HuH-7.5 (cell line): ENCODE results near the gene LAMTOR1.

Source experiments
- DNase-seq: peaks from one replicate; pipeline ENCODE4 v3.0.0; 2011; ENCODE audit warnings: low spot score

The LAMTOR1 gene

GRCh38 chr11:72119198-72119597, 16.1 kb upstream of the LAMTOR1 start:
- DNase-seq, result no peak

DNA sequence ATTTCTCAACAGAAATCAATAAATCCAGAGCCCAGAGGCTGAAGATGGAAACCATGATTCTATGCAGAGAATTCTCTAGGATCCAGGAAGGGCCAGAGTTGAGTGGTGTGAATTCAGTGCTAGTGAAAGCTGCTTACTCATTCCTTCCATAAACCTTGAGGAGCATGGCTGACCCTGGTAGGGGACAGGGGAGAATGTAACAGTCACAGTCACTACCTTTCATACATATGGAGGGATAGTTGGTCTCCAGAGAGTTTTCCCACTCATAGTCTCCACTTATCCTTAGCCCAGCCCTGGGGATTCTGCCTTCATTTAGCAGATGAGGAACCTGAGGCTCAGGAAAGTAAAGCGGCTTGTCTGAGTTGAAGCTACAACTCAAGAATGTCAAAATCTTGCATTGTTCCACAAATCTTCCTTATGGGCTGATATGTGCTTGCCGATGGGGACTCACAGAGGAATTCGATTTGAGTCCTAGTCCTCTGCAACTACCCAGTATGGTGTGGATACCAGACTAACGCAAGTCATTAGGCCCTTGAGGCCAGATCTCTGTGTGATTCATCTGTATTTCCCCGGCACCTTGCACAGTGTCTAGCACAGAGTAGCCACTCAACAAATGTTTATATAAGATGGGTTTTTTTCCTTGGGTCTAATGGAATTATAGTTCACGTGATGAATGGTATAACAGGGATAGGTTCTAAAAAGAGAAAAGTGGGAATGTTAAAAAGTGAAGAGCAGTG, 13.1 kb upstream of the LAMTOR1 start:
- DNase-seq, result no peak

DNA sequence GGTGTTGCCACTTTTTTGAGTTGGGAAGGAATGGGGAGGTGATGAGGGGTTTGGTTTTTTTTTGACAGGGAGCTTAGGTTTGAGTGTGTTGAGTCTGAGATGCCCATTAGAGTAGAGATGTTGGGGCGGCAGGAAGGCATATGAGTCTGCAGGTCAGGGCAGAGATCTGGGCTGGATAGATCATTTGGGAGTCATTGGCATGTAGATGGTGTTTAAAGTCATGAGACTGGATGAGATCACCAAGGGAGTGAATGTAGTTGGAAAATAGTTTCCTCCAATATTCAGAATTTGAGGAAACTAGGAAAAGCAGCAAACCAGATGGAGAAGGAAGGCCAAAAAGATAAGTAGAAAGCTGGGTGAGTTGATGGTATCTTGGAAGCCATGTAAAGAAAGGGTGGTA, 11.5 kb upstream of the LAMTOR1 start:
- no peak for DNase-seq

DNA sequence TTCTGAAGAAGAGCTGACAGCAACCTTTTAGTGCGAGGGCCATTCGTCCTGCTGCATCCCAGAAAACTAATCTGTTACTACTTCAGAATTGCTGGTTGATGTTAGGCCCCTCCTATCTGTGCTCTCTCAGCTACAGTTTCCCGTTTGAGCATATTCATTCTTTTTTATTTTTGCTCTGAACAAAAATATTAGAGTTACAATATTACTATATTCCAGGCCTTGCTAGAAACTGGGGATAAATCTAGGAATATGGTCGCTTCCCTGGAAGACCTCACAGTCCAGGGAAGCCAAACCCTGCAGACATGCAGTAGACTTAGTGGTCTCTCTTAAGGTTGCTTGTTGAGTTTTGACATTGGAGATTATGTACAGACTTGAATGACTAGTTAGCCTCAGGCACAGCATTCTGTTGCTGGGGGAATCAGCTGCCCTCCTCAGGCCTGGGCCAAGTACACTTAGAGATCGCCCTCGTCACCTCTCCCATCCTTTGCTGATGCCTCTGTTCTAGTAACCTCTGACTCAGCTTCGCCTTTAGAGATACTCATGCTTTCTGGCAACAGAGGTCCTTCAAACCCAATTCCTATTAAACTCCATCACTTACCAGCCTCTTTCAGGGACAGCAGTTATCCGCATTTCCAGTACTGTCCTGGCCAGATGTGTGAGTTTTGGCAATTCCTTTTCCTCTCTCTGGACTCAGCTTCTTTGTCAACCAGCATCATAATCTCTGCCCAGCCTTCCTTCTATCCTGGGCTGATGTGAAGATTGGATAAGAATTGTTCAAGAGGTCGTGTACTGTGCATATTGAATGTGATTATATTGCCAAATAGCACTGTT, 10.1 kb upstream of the LAMTOR1 start:
- DNase-seq, result no peak

DNA sequence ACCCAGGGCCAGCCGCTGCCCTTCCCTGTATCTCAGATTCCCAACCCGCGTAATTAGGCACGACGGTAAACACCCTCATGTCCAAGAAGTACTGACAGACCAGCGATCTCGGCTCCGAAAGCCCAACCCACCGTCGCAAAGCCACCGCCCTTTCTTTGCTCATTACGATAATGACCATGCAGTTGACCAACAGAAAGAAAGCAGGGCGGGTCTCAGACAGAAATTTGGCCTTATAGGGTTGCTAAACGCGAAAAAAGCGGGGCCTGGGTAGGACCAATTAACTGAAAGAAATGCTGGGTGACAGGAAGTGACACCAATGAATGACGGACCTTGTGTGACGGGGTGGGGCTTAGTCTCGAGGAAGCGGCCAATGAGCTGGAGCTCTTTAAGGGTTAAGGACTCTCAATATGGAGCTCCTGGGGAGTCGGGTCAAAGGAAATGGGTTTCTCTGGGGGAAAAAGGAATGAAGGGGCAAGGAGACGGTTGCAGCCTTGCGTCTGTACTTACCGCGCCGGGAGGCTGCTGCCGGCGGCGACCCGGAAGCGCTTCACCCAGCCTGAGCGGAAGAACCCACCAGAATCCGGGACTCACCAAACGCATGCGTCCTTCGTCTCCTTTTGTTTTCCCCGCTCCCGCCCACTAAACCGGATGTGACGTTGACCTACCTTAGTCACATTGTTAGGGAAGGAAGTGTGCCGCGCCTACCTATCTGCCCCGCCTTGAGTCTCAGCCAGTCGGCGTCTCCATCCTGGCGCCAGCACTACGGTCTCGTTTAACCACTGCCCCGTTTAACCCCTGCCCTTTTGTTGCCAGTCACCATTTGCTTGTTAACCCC, 9.3 kb upstream of the LAMTOR1 start, which contains the start of gene ANAPC15:
TSS of gene ANAPC15 (minus strand) at position 553 of the 835 bp plus-strand sequence. CDS start 1,419 bp downstream, outside the sequence.
- peak; percentile 72 for DNase-seq

DNA sequence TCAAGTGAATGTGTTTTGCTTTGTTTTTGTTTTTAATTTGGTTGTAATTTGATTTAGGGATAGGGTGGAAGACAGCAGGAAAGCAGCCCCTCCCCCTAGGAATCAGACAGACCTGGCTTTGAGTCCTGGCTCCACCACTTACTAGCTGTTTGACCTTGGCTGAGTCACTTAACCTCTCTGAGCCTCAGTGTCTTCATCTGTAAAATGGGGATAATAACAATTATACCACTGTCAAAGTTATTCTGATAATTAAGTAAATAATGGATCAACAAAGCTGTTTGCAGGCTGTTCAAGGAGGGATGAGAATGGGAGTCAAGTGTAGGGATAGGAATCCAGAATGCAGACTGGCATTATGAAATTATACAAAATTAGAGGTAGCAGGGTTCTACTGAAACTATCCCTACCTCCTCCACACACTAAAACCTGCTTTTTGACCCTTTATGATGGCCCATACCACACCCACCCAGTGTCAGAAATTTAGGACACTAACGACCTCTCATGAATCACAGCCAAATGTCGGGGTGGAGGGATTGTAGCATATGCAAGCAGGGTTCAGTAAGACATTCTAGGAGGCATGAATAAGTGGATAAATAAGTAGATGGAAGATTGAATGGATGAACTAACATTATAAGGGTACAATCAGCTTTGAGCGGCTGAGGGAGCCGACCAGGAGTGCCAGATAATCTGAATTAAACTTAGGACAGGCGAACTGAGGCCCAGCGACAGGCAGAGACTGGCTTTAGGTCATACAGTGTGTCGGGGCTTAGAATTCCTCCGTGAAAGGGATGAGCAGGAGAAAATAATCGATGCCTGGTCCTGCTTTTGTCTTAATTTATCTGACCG, 8.4 kb upstream of the LAMTOR1 start:
- no peak for DNase-seq

DNA sequence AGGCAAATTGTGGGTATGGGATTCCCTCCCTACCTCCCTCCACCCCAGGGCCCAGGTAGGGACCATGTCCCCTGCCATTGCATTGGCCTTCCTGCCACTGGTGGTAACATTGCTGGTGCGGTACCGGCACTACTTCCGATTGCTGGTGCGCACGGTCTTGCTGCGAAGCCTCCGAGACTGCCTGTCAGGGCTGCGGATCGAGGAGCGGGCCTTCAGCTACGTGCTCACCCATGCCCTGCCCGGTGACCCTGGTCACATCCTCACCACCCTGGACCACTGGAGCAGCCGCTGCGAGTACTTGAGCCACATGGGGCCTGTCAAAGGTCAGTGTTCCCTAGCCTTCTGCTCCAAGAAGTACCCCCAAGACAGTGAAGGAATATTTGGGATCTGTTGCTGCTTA, 2.8 kb upstream of the LAMTOR1 start, which contains the start of gene TOMT:
TSS of gene TOMT (plus strand) at position 37 of the 400 bp plus-strand sequence. CDS start at position 65, 28 bp downstream.
- DNase-seq, result no peak

DNA sequence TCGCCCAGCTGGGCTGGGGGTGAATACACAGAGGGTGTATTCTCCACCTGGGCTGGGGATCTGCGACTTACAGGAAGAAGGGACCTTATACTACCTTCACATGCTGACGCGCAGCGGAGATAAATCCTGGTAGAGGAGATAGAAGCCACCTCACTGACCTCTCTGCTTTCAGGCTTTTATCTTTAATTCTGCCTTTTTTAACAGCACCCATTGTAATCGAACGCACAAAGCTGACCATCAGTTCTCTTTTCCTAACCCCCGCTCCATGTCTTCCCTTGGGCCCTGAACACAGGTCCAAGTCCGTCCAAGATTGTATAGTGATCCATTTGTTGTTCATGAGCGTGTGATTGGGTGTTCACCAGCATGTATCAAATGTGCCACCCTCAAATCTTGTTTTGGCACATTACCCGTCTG, 664 bp upstream of the LAMTOR1 start:
- no peak for DNase-seq

DNA sequence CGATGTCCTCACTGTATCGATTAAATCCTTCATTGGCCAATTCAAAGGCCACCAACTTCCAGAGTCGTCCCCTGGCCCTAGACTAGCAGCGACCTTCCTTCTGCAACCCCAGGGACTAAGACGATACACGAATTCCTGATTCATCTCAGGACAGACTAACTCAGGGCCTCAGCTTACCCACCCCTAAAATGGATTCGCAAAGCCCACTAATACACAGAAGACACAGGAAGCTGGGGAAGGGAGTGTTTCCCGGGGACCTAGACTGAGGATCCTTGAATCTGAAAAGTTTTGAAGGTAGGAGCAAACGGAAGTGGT, 509 bp downstream of the LAMTOR1 start:
- no peak for DNase-seq

DNA sequence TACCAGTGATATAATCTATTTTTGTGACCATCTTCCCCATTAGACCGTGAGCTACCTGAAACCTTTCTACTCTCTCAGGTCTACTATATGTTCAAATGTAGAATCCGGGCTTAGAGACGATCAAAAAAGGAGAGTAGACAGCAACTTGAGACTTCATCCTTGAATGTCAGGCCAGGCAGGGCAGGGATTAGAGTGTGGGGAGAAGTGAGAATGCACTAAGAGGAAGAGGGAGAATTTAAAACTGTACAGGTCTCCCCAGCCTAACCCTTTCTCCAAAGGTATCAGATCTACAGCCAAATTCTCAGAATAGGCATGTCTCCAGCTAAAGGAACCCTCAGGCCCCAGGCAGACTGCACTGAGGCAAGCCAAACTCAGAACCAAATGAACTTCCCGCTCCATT, 935 bp downstream of the LAMTOR1 start:
- no peak for DNase-seq

DNA sequence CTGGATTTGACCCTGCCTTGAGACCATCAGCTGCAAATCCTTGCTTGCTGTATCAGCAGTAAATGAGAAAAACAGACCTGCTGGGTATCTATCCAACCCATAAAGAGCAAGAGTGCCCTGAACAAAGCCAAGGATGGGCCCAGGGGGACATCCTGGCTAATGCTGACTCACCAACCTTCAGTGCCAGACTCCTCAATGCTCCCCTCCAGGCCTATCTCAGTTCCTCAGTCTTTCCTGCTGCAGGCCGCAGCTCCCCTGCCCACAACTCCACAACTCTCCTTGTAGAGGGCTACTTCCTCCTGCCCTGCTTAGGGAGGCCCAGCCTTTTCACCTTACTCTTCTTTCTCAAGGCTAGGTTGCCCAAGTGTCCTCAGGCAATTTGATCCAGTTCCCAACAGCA, 2.6 kb downstream of the LAMTOR1 start:
- DNase-seq, result no peak

DNA sequence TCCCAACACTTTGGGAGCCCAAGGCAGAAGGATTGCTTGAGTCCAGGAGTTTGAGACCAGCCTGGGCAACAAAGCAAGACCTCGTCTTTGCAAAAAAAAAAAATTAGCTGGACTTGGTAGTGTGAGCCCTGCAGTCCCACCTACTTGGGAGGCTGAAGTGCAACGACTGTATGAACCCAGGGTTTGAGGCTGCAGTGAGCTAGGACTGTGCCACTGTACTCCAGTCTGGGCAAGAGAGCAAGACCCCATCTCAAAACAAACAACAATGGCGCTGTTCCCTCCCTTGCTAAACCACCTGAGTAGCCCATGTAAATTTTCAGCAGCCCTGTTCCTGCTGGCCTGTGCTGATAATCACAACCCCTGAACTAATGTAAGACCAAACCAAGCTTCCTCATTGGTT, 3.1 kb downstream of the LAMTOR1 start:
- no peak for DNase-seq

DNA sequence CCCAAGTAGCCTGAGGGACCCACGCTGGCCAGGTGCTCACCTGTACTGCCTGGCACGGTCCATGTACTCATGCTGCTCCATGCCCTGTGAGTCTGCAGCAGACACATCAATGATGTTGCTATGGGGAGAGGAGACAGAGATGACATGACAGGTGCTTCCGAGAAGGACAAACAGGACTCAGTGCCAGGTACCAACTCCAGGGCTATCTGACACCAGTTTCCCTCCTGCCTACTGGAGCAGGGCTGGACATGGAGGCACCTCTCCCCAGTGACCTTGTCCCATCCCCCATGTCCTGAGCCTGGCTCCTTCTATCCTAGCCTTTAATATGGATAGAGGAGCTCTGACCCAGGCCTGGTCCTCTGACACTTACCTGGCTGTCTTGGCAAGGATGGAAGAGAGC, 4.4 kb downstream of the LAMTOR1 start:
- no peak for DNase-seq

- DNase-seq, result peak; percentile 49
Observed at GRCh38 chr11:72091292-72091691, 11.8 kb downstream of the LAMTOR1 start.

DNA sequence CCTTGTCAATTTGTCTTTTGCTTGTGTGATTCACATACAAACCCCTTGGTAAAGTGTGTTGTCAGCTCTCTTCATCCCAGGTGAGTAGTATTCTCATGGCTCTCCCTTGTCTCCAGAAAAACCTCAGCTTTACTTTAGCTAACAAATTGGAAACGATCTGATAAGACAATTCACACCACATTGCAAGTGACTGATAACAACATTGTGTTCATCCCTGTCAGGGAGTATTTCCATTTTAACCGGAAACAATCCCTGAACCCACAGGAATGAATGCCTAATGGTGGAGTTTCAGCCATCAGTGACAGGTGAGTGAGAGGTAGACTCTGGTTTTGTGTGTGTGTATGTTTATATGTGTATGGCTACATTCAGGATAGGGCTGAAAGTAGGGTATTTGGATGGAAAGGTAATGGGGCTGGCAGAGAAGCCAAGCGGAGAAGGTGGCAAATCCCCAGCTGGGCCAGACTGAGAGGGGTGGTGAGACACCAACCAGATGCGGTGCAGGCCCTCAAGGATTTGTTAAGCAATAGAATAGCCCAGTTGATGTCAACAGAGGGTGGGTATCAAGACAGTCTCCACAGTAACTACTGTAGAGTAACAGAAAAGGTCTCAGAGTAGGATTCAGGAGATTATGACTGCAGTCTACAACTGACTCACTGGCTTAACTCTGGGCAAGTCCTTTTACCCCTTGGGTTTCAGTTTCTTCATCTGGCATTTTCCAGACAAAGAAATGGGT, 14.9 kb downstream of the LAMTOR1 start:
- no peak for DNase-seq

GRCh38 chr11:72085621-72086351, 17.3 kb downstream of the LAMTOR1 start:
- no peak for DNase-seq

DNA sequence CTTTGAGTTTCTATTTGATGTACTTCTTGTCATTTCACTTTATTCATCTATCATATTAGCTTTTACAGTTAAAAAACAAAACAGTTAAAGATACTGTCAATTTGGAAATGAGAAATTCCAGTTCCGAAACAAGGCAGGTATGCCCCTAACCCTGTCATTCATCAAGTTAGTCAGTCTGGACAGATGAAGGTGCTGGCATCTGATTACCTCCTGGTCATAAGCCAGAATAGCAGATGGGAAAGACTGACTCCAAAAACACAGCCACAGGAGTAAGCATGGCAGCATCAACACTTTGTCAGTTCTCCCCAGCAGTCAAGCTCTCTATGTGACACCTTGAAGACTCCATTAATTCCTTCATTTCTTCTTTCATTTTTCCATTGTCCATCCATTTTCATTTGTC, 18.1 kb downstream of the LAMTOR1 start:
- no peak for DNase-seq

- DNase-seq, result no peak
Observed at GRCh38 chr11:72084076-72084475, 19.0 kb downstream of the LAMTOR1 start.

- DNase-seq, result no peak
Observed at GRCh38 chr11:72083414-72083813, 19.7 kb downstream of the LAMTOR1 start.

DNA sequence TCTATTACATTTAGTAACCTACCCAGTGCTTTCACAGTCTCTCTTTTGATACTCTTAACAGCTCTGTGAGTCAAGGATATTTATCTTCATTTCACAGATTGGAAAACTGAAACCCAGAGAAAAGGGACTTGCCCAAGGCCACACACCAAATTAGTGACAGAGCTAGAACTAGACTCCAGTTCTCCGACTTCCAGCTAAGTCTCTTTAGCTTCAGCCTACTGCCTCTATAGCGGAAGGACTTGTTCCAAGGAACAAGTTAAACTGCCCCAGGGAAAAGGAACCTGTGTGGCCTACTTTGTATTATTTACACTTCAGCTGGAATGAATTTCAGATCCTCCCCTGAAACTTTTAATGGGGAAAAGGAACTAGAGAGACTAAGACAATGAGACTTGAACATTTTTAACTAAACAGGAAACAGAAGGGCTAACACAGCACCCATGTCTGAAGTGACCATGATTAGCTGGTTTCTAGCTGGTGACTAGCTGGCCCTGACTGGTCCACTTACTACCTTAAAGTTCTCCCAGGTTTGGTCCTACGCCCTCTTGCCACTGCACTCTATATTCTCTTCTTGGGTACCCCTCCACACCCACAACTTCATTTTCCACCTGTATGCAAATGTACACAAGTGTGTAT, 21.2 kb downstream of the LAMTOR1 start:
- DNase-seq, result no peak
